GDM1 (cell line): Measurements from ENCODE around the gene PCDHA12.
"Not testable (repeated sequence)": the region's sequence is repeated elsewhere in the genome, so short reads cannot be mapped to it uniquely, and the experiment has no call there.

Source experiments
- DNase-seq: peaks from one replicate; lab custom pipeline; 2025; lab: John Stamatoyannopoulos, UW

Gene PCDHA12

DNA sequence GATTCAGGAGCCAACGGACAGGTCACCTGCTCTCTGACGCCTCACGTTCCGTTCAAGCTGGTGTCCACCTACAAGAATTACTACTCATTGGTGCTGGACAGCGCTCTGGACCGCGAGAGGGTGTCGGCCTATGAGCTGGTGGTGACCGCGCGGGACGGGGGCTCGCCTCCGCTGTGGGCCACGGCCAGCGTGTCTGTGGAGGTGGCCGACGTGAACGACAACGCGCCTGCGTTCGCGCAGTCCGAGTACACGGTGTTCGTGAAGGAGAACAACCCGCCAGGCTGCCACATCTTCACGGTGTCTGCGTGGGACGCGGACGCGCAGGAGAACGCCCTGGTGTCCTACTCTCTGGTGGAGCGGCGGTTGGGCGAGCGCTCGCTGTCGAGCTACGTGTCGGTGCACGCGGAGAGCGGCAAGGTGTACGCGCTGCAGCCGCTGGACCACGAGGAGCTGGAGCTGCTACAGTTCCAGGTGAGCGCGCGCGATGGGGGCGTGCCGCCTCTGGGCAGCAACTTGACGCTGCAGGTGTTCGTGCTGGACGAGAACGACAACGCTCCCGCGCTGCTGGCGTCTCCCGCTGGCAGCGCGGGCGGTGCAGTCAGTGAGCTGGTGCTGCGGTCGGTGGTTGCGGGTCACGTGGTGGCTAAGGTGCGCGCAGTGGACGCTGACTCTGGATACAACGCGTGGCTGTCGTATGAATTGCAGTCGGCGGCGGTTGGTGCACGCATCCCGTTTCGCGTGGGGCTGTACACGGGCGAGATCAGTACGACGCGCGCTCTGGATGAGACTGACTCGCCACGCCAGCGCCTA, 17.7 kb upstream of the PCDHA12 start:
- DNase-seq: no peak

DNA sequence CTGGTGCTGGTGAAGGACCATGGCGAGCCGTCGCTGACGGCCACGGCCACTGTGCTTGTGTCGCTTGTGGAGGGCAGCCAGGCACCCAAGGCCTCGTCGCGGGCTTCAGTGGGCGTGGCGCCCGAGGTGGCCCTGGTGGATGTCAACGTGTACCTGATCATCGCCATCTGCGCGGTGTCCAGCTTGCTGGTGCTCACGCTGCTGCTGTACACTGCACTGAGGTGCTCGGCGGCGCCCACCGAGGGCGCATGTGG, 17.2 kb upstream of the PCDHA12 start:
- no peak for DNase-seq

DNA sequence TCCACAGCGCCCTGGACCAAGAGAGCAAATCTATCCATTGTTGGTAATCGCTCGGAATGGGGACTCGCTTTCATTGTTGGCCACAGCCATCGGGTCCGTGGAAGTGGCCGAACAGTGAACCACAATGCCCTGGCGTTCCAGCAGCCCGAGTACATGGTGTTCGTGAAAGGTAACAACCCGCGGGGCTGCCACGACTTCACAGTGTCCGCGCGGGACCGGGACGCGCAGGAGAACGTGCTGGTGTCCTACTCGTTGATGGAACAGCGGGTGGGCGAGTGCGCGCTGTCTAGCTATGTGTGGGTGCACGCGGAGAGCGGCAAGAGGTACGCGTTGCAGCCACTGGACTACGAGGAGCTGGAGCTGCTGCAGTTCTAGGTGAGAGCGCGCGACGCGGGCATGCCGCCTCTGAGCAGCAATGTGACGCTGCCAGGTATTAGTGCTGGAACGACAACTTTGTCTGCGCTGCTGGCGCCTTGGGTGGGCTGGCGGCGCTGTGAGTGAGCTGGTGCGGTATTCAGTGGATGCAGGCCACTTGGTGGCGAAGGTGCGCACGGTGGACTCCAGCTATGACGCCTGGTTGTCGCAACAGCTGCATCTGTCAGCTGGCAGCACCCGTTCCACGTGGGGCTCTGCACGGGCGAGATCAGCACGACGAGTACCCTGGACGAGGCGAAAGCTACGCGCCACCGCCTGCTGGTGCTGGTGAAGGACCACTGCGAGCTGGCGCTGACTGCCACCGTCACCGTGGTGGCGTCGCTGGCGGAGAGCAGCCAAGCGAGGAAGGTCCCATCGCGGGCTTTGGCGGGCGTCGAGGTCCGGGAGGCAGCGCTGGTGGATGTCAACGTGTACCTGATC, 12.4 kb upstream of the PCDHA12 start:
- DNase-seq: no peak

DNA sequence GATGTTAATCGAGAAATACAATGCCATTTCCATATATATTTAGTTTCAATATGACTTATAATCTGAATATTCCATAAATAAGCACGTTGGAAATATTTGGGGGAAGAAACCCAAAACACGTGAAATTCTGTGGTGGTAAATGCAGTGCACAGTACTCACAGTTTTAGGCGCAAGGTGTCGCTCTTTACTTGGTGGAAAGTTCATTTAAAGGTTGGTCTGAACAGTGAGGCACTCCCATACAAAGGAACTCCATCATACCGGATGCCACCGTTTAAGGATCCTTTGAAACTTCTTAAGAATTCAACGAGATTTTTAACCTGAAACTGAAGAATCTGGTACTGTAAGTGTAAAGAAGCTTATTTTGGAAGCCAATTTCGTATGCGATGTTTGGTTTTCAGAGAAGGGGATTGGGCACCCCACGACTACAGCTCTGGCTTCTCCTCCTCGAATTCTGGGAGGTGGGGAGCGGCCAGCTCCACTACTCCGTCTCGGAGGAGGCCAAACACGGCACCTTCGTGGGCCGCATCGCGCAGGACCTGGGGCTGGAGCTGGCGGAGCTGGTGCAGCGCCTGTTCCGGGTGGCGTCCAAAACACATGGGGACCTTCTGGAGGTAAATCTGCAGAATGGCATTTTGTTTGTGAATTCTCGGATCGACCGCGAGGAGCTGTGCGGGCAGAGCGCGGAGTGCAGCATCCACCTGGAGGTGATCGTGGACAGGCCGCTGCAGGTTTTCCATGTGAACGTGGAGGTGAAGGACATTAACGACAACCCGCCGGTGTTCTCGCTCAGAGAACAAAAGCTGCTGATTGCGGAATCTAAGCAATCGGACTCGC, 6.2 kb upstream of the PCDHA12 start, which contains the start of gene PCDHA11:
TSS of gene PCDHA11 (plus strand) at position 237 of the 834 bp plus-strand sequence. CDS start at position 384, 147 bp downstream.
- no peak for DNase-seq

DNA sequence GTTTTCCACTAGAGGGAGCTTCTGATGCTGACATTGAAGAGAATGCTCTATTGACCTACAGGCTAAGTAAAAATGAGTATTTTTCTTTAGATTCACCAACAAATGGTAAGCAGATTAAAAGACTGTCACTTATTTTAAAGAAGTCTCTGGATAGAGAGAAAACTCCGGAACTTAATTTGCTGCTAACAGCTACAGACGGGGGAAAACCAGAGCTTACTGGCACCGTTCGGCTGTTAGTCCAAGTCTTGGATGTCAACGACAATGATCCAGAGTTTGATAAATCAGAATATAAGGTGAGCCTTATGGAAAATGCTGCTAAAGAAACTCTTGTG, 5.6 kb upstream of the PCDHA12 start:
- no peak for DNase-seq

DNA sequence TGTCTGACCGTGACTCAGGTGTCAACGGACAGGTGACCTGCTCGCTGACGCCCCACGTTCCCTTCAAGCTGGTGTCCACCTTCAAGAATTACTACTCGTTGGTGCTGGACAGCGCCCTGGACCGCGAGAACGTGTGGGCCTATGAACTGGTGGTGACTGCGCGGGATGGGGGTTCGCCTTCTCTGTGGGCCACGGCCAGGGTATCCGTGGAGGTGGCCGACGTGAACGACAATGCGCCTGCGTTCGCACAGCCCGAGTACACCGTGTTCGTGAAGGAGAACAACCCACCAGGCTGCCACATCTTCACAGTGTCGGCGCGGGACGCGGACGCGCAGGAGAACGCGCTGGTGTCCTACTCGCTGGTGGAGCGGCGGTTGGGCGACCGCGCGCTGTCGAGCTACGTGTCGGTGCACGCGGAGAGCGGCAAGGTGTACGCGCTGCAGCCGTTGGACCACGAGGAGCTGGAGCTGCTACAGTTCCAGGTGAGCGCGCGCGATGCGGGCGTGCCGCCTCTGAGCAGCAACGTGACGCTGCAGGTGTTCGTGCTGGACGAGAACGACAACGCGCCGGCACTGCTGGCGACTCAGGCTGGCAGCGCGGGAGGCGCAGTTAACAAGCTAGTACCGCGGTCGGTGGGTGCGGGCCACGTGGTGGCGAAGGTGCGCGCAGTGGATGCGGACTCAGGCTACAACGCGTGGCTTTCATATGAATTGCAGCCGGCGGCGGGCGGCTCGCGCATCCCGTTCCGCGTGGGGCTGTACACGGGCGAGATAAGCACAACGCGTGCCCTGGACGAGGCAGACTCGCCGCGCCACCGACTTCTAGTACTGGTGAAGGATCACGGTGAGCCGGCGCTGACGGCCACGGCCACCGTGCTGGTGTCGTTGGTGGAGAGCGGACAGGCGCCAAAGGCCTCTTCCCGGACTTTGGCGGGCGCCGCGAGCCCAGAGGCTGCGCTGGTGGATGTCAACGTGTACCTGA, 4.6 kb upstream of the PCDHA12 start:
- no peak for DNase-seq

DNA sequence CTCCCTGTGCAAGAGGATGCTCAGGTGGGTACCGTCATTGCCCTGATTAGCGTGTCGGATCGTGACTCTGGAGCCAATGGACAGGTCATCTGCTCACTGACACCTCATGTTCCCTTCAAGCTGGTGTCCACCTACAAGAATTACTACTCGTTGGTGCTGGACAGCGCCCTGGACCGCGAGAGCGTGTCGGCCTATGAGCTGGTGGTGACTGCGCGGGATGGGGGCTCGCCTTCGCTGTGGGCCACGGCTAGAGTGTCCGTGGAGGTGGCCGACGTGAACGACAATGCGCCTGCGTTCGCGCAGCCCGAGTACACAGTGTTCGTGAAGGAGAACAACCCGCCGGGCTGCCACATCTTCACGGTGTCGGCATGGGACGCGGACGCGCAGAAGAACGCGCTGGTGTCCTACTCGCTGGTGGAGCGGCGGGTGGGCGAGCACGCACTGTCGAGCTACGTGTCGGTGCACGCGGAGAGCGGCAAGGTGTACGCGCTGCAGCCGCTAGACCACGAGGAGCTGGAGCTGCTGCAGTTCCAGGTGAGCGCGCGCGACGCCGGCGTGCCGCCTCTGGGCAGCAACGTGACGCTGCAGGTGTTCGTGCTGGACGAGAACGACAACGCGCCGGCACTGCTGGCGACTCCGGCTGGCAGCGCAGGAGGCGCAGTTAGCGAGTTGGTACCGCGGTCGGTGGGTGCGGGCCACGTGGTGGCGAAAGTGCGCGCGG, 1.6 kb downstream of the PCDHA12 start:
- not testable (repeated sequence) for DNase-seq

DNA sequence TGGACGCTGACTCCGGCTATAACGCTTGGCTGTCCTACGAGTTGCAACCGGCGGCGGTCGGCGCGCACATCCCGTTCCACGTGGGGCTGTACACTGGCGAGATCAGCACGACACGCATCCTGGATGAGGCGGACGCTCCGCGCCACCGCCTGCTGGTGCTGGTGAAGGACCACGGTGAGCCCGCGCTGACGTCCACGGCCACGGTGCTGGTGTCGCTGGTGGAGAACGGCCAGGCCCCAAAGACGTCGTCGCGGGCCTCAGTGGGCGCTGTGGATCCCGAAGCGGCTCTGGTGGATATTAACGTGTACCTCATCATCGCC, 2.1 kb downstream of the PCDHA12 start:
- no peak for DNase-seq

DNA sequence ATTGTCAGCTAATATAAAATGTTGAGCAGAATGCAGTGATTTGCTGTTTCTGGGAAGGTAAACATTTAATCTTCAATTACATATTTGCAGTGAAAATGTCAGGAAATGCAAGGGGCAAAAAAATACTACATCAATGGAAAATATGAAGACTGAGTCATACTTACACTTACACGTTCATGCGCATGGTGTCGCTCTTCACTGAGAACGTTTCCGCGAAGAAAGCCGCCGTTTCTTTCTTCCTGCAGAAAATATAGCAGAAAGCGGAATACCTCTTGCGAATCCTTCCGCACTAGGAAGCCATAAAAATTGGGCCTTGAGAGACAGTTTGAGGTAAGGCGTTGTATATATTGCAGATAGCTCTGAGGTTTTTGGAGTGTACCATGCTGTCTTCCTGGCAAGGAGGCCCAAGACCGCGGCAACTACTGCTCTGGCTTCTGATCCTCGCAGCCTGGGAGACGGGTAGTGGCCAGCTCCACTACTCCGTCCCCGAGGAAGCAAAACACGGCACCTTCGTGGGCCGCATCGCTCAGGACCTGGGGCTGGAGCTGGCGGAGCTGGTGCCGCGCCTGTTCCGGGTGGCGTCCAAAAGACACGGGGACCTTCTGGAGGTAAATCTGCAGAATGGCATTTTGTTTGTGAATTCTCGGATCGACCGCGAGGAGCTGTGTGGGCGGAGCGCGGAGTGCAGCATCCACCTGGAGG, 6.9 kb downstream of the PCDHA12 start, which contains the start of gene PCDHA13:
TSS of gene PCDHA13 (plus strand) at position 236 of the 702 bp plus-strand sequence. CDS start at position 381, 145 bp downstream.
- no peak for DNase-seq

DNA sequence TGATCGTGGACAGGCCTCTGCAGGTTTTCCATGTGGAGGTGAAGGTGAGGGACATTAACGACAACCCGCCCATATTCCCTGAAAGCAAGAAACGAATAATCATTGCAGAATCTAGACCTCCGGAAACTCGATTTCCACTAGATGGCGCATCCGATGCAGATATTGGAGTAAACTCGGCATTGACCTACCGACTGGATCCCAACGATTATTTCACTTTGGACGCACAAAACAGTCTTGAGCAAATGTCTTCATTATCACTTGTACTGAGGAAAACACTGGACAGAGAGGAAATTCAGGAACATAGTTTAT, 7.4 kb downstream of the PCDHA12 start:
- no peak for DNase-seq

DNA sequence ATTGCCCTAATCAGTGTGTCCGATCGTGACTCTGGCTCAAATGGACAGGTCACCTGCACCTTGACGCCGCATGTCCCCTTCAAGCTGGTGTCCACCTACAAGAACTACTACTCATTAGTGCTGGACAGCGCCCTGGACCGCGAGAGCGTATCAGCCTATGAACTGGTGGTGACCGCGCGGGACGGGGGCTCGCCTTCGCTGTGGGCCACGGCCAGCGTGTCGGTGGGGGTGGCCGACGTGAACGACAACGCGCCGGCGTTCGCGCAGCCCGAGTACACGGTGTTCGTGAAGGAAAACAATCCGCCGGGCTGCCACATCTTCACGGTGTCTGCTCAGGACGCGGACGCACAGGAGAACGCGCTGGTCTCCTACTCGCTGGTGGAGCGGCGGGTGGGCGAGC, 8.3 kb downstream of the PCDHA12 start:
- no peak for DNase-seq

DNA sequence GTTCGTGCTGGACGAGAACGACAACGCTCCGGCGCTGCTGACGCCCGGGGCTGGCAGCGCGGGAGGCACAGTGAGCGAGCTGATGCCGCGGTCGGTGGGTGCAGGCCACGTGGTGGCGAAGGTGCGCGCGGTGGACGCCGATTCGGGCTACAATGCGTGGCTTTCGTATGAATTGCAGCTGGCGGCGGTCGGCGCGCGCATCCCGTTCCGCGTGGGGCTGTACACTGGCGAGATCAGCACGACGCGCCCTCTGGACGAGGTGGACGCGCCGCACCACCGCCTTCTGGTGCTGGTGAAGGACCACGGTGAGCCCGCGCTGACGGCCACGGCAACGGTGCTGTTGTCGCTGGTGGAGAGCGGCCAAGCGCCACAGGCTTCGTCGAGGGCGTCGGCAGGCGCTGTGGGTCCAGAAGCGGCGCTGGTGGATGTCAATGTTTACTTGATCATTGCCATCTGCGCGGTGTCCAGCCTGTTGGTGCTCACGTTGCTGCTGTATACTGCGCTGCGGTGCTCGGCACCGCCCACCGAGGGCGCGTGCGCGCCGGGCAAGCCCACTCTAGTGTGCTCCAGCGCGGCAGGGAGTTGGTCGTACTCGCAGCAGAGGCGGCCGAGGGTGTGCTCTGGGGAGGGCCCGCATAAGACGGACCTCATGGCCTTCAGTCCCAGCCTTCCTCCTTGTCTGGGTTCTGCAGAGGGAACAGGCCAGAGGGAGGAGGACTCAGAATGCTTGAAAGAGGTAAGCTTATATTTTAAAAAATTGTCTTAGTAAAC, 9.0 kb downstream of the PCDHA12 start:
- no peak for DNase-seq

DNA sequence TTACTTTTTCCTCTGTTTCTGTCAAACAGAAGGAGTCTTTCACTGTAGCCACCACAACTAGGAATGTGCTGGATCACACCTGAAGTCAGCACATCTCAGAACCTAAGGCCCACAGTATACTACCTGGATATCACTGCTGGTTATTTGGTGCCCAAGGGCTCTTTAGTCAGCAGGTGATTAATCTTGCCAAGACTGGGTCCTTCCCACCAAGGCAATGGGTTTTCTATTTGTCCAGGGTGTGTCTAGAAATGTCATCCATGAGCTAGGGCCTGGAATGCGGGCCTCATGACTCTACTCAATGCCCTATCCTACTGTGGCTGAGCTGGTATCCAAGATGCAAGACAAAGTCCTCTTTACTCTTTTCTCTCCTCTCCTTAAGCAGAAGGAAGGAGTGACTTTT, 41.2 kb downstream of the PCDHA12 start:
- no peak for DNase-seq

DNA sequence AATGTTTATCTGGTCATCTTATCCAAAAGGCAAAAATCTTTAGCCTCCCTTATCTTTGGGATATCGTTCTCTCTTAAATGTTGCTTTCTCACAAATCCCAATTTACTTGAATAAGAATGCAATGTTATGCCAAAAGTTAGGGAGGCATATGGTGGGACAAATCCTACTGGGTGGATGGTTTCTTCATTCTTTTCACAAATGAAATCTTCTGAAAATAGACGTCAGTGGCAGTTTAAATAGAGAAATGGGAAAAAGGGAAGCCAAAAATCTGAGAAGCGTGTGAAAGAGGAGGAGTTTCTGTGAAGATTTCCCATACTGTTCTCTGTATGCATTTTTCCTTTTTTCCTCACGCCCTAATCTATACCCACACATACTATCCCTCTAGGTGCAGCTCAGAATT, 48.5 kb downstream of the PCDHA12 start:
- no peak for DNase-seq

DNA sequence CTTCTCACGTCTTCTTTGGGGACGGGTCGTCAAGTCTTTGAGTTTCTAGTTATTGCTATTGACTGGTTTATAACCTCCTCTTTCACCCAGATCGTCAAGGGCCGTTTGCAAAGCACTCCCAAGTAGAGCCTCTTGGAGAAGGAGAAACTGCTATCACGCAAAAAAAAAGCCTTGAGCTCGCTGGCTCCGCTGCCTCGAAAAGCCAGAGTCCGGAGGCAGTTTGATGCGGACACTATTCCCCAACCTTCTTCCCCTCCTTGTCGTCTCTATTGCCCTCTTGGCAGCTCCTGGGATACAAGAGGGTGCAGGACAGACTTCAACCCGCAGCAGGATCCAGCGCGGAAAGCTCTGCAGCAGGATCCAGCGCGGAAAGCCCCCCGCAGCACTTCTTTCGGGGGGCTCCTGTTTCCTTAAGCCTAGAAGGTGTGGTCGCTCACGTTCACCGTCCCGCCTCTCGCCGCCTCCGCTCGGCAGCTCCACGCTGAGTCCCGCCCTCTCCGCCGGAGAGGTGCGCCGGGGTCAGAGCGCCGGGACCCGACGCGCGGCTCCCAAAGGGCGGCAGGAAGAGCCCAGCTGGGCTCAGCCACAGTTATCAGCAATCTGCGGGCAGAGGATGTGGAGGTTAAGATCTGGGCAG, 50.8 kb downstream of the PCDHA12 start, which contains the start of gene PCDHAC1:
TSS of gene PCDHAC1 (plus strand) at position 494 of the 637 bp plus-strand sequence. CDS start 594 bp downstream, outside the sequence.
- DNase-seq: no peak

DNA sequence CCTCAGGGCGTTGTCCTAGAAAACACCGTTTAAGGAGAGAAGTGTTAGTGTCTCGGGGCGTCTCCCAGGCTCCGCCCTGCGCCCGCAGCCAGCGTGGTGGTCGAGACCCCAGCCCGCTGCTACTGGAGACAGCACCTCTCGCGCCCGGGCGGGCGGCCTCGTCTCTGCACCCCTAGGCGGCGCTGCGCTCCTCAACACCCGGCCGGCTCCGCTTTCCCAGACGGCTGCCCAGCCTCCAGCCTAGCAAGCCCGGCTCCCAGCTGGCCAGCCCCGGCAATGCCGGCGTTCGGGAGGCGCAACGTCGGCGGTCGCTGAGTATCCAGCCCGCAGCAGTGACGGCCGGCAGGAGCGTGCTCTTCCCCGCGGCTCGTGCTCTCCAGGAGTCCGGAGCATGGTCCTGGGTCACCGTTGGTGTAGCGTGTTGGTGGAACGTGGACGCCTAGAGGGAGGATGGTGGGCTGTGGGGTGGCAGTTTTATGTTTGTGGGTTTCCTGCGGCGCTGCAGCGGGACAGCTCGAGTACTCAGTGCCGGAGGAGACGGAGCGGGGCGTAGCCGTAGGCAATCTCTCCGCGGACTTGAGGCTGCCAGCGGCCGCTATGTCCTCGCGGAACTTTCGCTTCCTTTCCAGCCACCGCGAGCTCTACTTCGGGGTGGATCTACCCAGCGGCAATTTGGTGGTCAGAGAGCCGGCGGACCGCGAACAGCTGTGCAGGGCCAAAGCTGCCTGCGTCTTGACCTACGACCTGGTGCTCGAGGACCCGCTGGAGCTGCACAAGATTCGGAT, 51.5 kb downstream of the PCDHA12 start:
- DNase-seq: no peak

DNA sequence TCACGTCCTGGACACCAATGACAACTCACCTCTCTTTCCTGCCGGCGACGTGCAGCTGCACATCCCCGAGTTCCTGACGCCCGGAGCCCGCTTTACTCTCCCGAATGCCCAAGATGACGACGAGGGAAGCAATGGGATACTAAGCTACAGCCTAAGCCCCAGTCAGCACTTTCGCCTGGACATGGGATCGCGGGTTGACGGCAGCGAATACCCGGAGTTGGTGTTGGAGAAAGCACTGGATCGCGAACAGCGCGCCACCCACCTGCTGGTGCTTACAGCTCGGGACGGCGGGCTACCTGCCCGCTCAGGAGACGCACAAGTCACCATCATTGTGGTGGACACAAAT, 52.1 kb downstream of the PCDHA12 start:
- DNase-seq: no peak
